Left ventricle myocardium inferior (tissue), 1 donor: Measurements from ENCODE around the gene ABCA2. TPM values are rescaled to one million over a fixed set of nuclear protein-coding genes. Genes with fewer than 3 reads are reported as not detected.

Experiments used
- DNase-seq: peaks from one replicate; pipeline ENCODE4 v3.0.0-alpha.2; 2020
- H3K27ac ChIP-seq: fragments of 200-600 bp; replicated peaks from 2 replicates; pipeline ENCODE4 v1.8.0; 2021
- H3K27me3 ChIP-seq: fragments of 200-600 bp; 2 replicates; pipeline ENCODE4 v1.8.0; 2021; ENCODE audit warnings: low read depth
- H3K36me3 ChIP-seq: fragments of 200-600 bp; 2 replicates; pipeline ENCODE4 v1.8.0; 2021
- H3K4me1 ChIP-seq: fragments of 200-600 bp; 2 replicates; pipeline ENCODE4 v1.8.0; 2021
- H3K4me3 ChIP-seq: fragments of 200-600 bp; 2 replicates; pipeline ENCODE4 v1.8.0; 2021; ENCODE audit warnings: mild to moderate bottlenecking, moderate library complexity
- H3K9me3 ChIP-seq: fragments of 200-600 bp; replicated peaks from 2 replicates; pipeline ENCODE4 v1.8.0; 2021
- CTCF ChIP-seq: fragments of 200-600 bp; IDR thresholded peaks from 2 replicates; pipeline ENCODE4 v1.8.0; 2021; ENCODE audit warnings: antibody characterized with exemption, mild to moderate bottlenecking, borderline replicate concordance
- intact Hi-C: fragments of 100-400 bp; cut with micrococcal nuclease; formaldehyde crosslinking; loops from one replicate; pipeline ENCODE4 v1.11.0; 2022
- total RNA-seq: library from RNA; stranded (reverse); fragmentation: NEBNext Ultra II Directional; extraction: Animal tissue kit (Norgen Biotek cat#: 25700); gene quantifications from one replicate; pipeline ENCODE4 v1.2.1, GENCODE V29; 2021
- donor health status: DM: no; HTN: yes; CAD: no; lungs with severe emphysema.

Gene ABCA2
- total RNA-seq, 1 donor from 2014 or later, result 29.9 TPM

DNA sequence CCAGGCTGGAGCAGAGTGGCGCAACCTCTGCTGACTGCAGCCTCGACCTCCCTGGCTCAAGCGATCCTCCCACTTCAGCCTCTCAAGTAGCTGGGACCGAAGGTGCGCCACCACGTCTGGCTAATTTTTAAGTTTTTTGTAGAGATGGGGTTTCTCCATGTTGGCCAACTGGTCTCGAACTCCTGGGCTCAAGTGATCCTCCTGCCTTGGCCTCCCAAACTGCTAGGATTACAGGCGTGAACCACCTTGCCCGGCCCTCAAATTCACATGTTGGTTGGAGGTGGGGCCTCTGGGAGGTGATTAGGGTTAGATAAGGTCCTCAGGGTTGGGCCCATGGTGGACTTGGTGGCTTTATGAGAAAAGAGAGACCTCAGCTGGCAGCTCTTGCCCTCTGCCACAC, 65.9 kb downstream of the ABCA2 start:
- no peak overlapping the region for H3K4me3 ChIP-seq
- TF ChIP-seq CTCF, result no peak
- no peak for DNase-seq
- peaks cover 45% of the 10 kb centered on the region for H3K4me1 ChIP-seq
- H3K36me3 ChIP-seq, result no peaks in the 10 kb centered on the region
- intact Hi-C loops, result no loop called here
- no peaks in the 10 kb centered on the region for H3K27me3 ChIP-seq
- no peaks in the 10 kb centered on the region for H3K9me3 ChIP-seq
- H3K27ac ChIP-seq, result peak overlapping the region; percentile 64

GRCh38 chr9:136961279-136962065, 66.6 kb downstream of the ABCA2 start:
- Histone ChIP-seq H3K27ac (peak overlapping the region; percentile 64), H3K36me3 (no peaks in the 10 kb centered on the region), H3K4me1 (peaks cover 45% of the 10 kb centered on the region), H3K9me3 (no peaks in the 10 kb centered on the region), H3K4me3 (no peak overlapping the region), H3K27me3 (no peaks in the 10 kb centered on the region)
- DNase-seq, result peak; percentile 63
- TF ChIP-seq CTCF, result no peak
- intact Hi-C loops, result no loop called here

DNA sequence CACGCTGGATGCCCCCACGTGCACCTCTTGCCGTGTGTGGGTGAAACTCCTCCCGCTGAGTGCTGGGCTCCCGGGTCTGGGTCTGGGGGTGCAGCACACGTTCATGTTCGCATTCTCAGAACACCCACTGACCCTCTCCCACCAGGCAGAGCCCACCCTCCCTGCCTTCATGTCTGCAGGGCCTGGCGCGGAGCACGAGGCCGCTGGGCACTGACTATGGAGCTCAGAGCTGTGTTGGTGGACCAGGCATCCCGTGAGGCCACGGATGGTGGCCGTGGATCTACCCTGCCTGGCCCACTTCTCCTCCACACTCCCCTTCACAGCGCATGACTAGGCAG, 67.1 kb downstream of the ABCA2 start:
- H3K9me3 ChIP-seq, result no peaks in the 10 kb centered on the region
- no peak for TF ChIP-seq CTCF
- intact Hi-C loops, result no loop called here
- no peaks in the 10 kb centered on the region for H3K36me3 ChIP-seq
- no peak for DNase-seq
- H3K4me1 ChIP-seq, result peaks cover 39% of the 10 kb centered on the region
- H3K4me3 ChIP-seq, result no peak overlapping the region
- no peaks in the 10 kb centered on the region for H3K27me3 ChIP-seq
- H3K27ac ChIP-seq, result peak overlapping the region; percentile 64

GRCh38 chr9:136960212-136960937, 67.7 kb downstream of the ABCA2 start:
- intact Hi-C loops, result no loop called here

More at GRCh38 chr9:136960212-136960937, 67.7 kb downstream of the ABCA2 start:
- TF ChIP-seq CTCF, result no peak
- no peaks in the 10 kb centered on the region for H3K9me3 ChIP-seq
- H3K36me3 ChIP-seq, result no peaks in the 10 kb centered on the region
- H3K4me3 ChIP-seq, result no peak overlapping the region
- DNase-seq, result no peak
- H3K27me3 ChIP-seq, result no peaks in the 10 kb centered on the region
- H3K4me1 ChIP-seq, result peaks cover 36% of the 10 kb centered on the region
- no peak overlapping the region for H3K27ac ChIP-seq
